ENCODE data around the gene TMEM187. TPM values are rescaled to one million over a fixed set of nuclear protein-coding genes. Genes with fewer than 3 reads are reported as not detected.

Gene TMEM187, protein sequence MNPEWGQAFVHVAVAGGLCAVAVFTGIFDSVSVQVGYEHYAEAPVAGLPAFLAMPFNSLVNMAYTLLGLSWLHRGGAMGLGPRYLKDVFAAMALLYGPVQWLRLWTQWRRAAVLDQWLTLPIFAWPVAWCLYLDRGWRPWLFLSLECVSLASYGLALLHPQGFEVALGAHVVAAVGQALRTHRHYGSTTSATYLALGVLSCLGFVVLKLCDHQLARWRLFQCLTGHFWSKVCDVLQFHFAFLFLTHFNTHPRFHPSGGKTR
- total RNA-seq = 1 to 10 TPM; 4.8 to 8.1 TPM
- polyA plus RNA-seq (2013, experiment 1 of 2) = 4.8 TPM
- polyA plus RNA-seq (2013, experiment 2 of 2) = 5.3 TPM
- long read RNA-seq, experiment 1, partial matches to known transcripts = 1 of 5 reads
- long read RNA-seq, experiment 1, other reads (novel, unspliced or antisense) = 1 of 5 reads
- long read RNA-seq, experiment 2, transcript TMEM187-201 (2 exons, 1,880 nt) = major isoform, 10 of 11 reads
- long read RNA-seq, experiment 2, partial matches to known transcripts = 0 of 11 reads
- long read RNA-seq, experiment 2, other reads (novel, unspliced or antisense) = 1 of 11 reads
- long read RNA-seq, experiment 3, transcript TMEM187-201 (2 exons, 1,880 nt) = major isoform, 44 of 44 reads
- long read RNA-seq, experiment 3, partial matches to known transcripts = 0 of 44 reads
- long read RNA-seq, experiment 3, other reads (novel, unspliced or antisense) = 0 of 44 reads
- long read RNA-seq, experiment 4, transcript TMEM187-201 (2 exons, 1,880 nt) = major isoform, 28 of 28 reads
- long read RNA-seq, experiment 4, partial matches to known transcripts = 0 of 28 reads
- long read RNA-seq, experiment 4, other reads (novel, unspliced or antisense) = 0 of 28 reads

DNA sequence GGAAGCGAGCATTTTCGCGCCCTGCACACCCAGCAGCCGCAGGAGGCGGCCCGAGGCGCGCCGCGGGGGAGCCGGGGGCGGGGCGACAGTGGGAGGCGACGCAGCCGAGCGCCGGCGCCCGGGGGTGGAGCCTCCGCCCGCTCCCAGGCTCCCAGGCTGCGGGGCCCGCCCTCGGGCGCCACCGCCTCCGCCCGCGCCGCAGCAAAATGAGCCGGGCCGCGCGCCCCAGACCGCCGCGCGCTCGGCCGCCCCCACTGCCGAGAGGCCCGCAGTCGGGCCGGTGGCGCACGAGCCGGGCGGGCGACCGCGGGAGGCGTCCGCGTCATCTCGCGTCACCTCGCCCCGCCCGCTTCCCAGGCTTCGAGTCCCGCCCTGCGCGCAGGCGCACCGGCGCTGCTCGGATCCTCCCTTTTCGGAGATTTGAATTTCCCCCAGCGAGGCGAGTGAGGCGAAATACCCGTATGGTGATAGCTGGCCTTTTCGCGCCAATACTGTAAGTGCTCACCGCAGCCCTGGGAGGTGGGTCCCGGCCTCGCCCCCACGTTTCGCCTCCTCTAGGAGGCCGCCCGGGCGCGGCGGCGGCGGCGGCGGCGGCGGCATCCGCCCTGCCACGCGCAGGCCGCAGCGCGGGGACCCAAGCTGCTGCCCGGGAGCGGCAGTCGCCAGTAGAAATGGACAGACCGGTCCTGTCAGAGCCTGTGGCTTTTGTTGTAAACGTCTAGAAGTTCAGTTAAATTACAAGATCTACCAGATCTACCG, at the start of gene TMEM187:
Gene TMEM187, plus strand, starts transcription at position 387 of the 759 bp plus-strand sequence. CDS start 9,309 bp downstream, outside the sequence.
- Mint-ChIP-seq H3K27ac (peak within 1 kb of the TSS; percentile 100), H3K36me3 (ENCODE audit: low read depth) (peaks cover 8% of the 10 kb centered on the region), H3K4me1 (peaks cover 30% of the 10 kb centered on the region), H3K27me3 (ENCODE audit: insufficient read depth) (no peaks in the 10 kb centered on the region), H3K4me3 (peak within 1 kb of the TSS; percentile 96), H3K9me3 (no peaks in the 10 kb centered on the region)
- H3K4me1 ChIP-seq (ENCODE audit: control insufficient read depth, insufficient read depth, low read length) = peaks cover 9% of the 10 kb centered on the region
- TF ChIP-seq, protein P1, sequence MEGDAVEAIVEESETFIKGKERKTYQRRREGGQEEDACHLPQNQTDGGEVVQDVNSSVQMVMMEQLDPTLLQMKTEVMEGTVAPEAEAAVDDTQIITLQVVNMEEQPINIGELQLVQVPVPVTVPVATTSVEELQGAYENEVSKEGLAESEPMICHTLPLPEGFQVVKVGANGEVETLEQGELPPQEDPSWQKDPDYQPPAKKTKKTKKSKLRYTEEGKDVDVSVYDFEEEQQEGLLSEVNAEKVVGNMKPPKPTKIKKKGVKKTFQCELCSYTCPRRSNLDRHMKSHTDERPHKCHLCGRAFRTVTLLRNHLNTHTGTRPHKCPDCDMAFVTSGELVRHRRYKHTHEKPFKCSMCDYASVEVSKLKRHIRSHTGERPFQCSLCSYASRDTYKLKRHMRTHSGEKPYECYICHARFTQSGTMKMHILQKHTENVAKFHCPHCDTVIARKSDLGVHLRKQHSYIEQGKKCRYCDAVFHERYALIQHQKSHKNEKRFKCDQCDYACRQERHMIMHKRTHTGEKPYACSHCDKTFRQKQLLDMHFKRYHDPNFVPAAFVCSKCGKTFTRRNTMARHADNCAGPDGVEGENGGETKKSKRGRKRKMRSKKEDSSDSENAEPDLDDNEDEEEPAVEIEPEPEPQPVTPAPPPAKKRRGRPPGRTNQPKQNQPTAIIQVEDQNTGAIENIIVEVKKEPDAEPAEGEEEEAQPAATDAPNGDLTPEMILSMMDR (conservative IDR thresholded peaks at IDR 0.05) = no peak
- peaks cover 13% of the 10 kb centered on the region for H3K36me3 ChIP-seq (ENCODE audit: control insufficient read depth, insufficient read depth, low read length)
- WGBS, 2 experiments (ENCODE audit: insufficient coverage in 1 of 2, insufficient read length in 1 of 2) = 0% methylated on average over 3 to 83 of the region's 103 CpGs
- H3K9ac ChIP-seq (ENCODE audit: extremely low read depth, low read length, poor library complexity, severe bottlenecking) = peak within 1 kb of the TSS; percentile 99
- H3K27me3 ChIP-seq (ENCODE audit: control insufficient read depth, insufficient read depth, low read length, poor library complexity, severe bottlenecking) = no peaks in the 10 kb centered on the region
- H3K9me3 ChIP-seq (ENCODE audit: control insufficient read depth, low read length) = no peaks in the 10 kb centered on the region
- peak within 1 kb of the TSS; percentile 99 for H3K27ac ChIP-seq (ENCODE audit: low read depth, low read length)
- peak within 1 kb of the TSS; percentile 89 for H3K4me3 ChIP-seq (ENCODE audit: low read length)
- DNase-seq = peak; percentile 93

DNA sequence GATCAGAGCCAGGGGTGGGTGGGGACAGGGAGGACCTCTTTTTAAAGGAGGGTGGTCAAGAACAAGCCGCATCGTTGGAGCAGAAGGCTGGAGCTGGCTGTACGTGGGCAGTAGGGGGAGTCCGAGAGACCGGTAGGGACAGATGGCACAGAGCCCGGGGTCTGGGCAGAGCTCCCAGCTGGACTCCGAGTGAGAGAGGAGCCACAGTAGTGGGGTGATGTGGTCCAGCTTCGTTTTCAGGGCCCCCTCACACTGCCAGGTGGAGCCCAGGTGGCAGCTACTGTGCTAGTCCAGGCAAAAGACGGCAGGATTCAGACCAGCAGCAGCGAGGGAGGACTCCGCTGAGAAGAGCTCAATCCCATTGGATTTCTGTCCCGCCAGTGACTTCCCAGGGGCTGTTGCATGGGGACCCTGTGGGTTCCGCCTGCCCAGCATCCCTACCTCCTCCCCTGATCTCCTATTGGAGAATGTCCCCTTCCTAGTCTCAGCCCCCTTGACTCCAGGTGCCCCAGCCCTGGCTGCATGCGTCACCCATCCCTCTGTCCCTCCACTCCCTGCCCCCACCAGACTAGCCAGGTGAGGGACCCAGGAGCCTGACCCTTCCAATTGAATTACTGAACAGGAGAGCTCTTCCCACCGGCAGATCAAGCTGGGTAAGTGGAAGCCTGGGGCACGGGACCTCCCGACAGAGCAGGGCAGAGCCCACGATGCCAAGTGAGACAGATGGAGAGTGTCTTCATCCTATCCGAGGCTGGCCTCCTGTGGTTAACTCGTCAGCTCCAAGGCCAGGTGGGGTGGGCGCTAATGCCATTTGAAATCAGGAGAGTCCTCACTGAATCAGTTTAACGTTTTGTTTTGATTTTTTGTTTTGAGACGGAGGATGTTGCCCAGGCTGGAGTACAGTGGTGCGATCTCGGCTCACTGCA, 49.4 kb upstream of the TMEM187 start:
- Histone ChIP-seq H3K27ac (ENCODE audit: low read depth, low read length) (no peak overlapping the region), H3K9ac (ENCODE audit: extremely low read depth, low read length, poor library complexity, severe bottlenecking) (no peak overlapping the region), H3K9me3 (ENCODE audit: control insufficient read depth, low read length) (no peaks in the 10 kb centered on the region), H3K4me1 (ENCODE audit: control insufficient read depth, insufficient read depth, low read length) (no peaks in the 10 kb centered on the region), H3K27me3 (ENCODE audit: control insufficient read depth, insufficient read depth, low read length, poor library complexity, severe bottlenecking) (no peaks in the 10 kb centered on the region), H3K4me3 (ENCODE audit: low read length) (no peak overlapping the region), H3K36me3 (ENCODE audit: control insufficient read depth, insufficient read depth, low read length) (no peaks in the 10 kb centered on the region)
- Mint-ChIP-seq H3K4me1 (peaks cover 4% of the 10 kb centered on the region), H3K27me3 (ENCODE audit: insufficient read depth) (no peaks in the 10 kb centered on the region), H3K27ac (no peak overlapping the region), H3K4me3 (no peak overlapping the region), H3K36me3 (ENCODE audit: low read depth) (peaks cover 16% of the 10 kb centered on the region), H3K9me3 (peaks cover 71% of the 10 kb centered on the region)
- TF ChIP-seq, protein P1 (conservative IDR thresholded peaks at IDR 0.05) = peak; percentile 50
- WGBS, 2 experiments (ENCODE audit: insufficient coverage in 1 of 2, insufficient read length in 1 of 2) = 84 to 88% methylated on average over 6 to 23 of the region's 25 CpGs
- DNase-seq = no peak
